Fibroblast of peridontal ligament (primary cell): Measurements from ENCODE around the gene CCDC63.

Experiments used
- DNase-seq: peaks from one replicate; pipeline ENCODE4 v3.0.0-alpha.2; 2010; ENCODE audit errors: extremely low read depth

CCDC63 gene

DNA sequence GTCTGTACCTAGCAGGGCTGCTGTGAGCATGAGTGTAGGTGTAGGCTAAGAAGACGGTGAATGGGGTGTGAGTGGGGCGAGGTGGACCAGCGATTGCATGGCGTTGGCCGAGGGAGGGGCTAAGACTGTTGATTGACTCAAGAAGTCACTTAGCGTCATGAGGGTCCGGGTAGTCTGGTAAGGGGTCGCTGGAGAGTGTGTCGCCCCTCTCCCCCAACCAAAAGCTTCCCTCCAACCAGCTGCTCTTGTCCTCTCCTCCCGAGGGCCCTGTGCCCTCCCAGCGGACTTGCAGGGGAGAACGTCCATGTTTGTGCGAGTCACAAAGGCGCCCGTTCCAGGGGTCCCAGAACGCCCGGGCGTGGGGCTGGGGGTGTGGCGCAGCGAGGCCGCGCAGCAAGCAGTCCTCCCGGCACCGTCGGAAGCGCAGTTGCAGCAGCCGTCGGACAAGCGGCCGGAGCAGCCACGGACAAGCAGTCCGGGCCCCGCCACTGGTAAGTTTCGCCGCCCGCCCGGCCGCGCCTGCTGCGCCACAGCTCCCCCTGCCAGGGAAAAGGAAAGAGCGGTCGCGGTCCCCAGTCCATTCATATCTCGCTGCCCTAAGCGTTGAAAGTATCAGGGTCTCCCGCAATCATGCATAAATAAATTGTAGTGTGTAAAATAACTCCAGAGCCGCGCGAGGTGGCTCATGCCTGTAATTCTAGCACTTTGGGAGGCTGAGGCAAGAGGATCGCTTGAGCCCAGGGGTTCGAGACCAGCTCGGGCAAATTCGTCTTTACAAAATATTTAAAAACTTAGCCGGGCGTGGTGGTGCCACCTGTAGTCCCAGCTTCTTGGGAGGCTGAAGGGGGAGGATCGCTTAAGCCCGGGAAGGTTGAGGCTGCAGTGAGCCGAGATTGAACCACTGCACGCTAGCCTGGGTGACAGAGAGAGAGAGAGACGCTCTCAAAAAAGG lies at the start of gene CCDC63:
TSS of gene CCDC63 (plus strand) at position 373 of the 952 bp plus-strand sequence. CDS start 5,968 bp downstream, outside the sequence.
- DNase-seq, result peak; percentile 15

- DNase-seq, result no peak
Measured at GRCh38 chr12:110798461-110798860, 48.3 kb upstream of the CCDC63 start.

DNA sequence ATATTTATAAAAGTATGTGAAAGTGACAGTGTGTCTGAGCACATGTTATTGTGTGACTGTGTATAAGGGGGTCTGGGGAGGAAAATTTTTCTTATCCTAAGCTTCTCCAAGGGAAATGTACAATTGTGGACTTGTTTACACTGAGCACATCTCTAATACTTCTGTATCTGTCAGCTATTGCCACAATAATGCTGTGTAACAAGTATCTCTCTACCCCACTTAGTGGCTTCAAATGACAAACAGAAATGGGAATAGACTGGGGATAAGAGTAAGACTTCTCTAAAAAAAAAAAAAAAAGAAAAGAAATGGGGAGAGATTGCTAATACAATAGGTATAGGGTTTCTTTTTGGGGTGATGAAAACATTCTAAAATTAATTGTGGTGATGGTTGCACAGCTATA lies 44.3 kb upstream of the CCDC63 start:
- no peak for DNase-seq

- DNase-seq, result no peak
Measured at GRCh38 chr12:110804406-110804805, 42.4 kb upstream of the CCDC63 start.

GRCh38 chr12:110807640-110808039 lies 39.1 kb upstream of the CCDC63 start:
- no peak for DNase-seq

DNA sequence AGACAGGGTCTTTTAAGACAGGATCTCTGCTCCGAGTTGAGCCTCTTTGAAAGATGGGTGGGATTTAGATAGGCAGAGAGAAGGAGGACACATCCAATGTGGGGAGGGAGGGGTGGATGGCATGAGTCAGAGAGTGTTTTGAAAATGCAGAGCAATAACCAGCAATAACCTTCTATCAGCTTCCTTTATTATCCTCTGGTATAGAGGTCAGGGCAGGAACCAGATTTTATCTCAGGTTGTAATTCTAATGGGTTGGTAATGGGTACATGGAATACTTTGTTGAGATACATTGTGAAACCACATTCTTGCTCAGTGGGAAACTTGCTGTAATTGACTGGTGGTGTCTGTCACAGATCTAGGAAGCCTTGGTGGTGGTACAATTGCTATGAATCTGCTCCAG lies 37.6 kb upstream of the CCDC63 start:
- DNase-seq, result no peak

- DNase-seq, result no peak
Measured at GRCh38 chr12:110811972-110812371, 34.8 kb upstream of the CCDC63 start.

DNA sequence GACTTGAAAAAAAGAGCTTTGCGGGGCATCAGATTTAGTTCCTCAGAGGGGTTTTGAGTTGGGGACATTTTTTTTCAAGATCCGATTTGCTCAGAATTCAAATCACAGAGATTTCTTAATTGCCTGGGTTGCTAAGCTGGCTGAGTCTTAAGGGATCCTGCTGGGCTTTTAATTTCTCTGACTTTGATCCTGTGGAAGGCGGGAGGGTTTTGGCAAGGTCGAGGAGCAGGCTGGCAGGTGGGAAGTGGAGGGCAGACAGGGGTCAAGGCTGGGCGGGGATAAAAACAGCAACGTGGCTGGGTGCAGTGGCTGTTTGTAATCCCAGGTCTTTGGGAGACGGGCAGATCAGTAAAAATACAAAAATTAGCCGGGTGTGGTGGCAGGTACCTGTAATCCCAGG lies 33.5 kb upstream of the CCDC63 start:
- DNase-seq, result no peak

- no peak for DNase-seq
Measured at GRCh38 chr12:110813756-110814155, 33.0 kb upstream of the CCDC63 start.

DNA sequence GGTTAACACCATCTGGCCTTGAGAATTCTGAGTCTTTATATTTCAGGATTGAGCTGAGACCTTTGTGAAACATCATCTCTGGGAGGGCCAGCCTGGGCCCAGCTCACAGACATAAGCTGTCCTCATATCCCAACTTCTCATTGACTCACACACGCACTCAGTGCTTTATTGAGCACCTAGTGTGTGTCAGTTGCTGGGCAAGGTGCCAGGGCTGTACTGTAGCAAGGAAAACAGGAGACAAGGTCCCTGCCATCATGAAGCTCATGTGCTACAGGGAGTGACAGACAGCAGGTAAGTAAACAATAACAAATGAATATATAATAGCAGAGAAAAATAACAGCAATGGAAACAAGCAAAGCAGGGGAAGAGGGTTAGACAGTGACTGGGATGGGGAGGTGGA lies 30.5 kb upstream of the CCDC63 start:
- no peak for DNase-seq

DNA sequence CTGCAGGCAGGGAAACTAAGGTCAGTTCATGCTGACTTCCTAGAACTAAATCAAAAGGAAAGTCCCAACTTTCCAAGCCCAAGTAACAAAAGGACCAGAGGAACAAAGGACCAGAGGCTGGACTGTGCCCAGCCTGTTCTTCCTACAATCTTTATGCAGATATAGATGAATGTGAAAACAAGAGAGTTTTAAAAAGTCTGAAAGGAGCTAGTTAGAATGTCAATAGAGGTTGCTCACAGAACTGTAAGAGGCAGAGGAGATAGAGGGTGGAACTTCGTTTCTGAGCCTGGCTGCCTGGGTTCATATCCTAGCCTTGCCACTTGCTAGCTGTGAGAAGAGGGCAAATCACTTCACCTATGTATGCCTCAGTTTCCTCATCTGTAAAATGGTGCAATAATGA lies 30.0 kb upstream of the CCDC63 start:
- no peak for DNase-seq

DNA sequence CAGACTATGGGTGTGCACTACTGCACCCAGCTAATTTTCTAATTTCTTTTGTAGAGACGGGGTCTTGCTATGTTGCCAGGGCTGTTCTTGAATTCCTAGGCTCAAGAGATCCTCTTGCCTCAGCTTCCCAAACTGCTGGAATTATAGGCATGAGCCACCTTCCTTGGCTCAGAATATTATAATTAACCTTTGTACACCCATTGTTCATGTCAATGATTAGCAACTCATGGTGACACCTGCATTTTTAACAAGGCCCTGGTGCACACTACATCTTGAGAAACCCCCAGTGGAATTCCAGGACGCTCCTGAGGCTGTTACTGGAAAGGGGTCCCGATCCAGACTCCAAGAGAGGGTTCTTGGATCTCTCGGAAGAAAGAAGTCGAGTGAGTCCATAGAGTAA lies 28.3 kb upstream of the CCDC63 start:
- no peak for DNase-seq

GRCh38 chr12:110819150-110819549 lies 27.6 kb upstream of the CCDC63 start:
- no peak for DNase-seq

GRCh38 chr12:110819646-110820045 lies 27.1 kb upstream of the CCDC63 start:
- no peak for DNase-seq

DNA sequence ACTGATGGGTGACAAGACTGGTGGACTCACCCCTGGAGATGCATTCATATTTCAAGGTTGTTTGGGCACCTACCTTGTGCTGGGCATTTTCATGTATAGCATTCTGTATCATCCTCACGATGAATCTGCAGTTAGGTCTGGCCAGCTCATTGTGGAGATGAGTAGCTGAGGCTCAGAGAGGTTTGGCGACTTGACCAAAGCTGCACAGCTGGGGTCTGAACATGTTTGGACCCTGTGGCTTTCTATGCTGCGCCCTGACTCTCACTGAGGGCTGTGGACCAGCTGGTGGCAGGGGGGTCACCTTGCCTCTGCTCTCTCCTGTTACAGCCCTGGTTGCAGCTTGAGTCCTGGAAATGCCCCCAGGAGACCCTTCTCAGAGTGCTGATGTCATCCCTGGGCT lies 24.9 kb upstream of the CCDC63 start:
- no peak for DNase-seq

DNA sequence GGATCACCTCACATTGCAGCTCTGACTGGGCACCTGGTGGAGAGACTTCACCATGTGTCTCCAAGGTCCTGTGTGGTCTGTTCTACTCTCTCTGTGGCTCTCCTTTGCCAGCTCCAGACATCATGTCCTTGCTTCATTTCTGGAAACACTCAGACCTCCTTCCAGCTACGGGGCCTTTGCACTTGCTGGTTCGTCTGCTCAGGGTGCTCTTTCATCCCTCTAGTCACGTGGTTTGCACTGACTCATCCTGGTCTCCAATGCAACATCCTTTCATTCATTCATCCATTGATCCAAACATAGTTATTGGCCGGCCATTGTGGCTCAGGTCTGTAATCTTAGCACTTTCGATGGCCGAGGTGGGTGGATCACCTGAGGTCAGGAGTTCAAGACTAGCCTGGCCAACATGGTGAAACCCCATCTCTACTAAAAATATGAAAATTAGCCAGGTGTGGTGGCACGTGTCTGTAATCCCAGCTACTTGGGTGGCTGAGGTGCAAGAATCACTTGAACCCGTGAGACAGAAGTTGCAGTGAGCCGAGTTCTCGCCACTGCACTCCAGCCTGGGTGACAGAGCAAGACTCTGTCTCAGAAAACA lies 23.9 kb upstream of the CCDC63 start:
- DNase-seq, result no peak

DNA sequence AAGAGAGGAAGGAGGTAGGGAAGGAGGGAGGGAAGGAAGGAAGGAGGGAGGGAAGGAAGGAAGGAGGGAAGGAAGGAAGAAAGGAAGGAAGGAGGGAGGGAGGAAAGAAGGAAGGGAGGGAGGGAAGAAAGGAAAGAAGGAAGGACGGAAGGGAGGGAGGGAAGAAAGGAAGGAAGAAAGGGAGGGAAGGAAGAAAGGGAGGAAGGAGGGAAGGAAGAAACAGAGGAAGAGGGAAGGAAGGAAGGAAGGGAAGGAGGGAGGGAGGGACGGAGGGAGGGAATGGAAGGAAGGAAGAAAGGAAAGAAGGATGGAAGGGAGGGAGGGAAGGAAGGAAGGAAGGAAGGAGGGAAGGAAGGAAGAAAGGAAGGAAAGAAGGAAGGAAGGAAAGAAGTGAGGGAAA lies 22.4 kb upstream of the CCDC63 start:
- no peak for DNase-seq

- no peak for DNase-seq
Measured at GRCh38 chr12:110825530-110825929, 21.3 kb upstream of the CCDC63 start.

GRCh38 chr12:110826592-110827200 lies 20.1 kb upstream of the CCDC63 start:
- DNase-seq, result peak; percentile 82

- no peak for DNase-seq
Measured at GRCh38 chr12:110829308-110829707, 17.5 kb upstream of the CCDC63 start.

DNA sequence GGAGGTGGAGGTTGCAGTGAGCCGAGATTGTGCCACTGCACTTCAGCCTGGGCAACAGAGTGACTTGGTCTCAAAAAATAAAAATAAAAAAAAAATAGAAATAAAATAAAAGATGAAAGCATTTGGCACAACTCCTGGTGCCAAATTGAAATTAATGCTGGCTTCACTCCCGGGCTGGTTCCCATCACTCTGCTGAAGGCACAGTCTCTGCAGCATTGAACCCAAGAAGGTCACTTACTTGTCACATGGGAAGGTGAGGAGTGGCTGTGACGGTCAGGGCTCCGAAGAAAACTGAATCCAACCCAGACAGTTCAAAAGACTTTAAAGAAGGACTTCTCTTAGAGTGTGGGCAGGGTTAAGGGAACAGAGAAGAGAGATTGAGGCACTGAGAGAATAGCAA lies 10.5 kb upstream of the CCDC63 start:
- DNase-seq, result no peak

DNA sequence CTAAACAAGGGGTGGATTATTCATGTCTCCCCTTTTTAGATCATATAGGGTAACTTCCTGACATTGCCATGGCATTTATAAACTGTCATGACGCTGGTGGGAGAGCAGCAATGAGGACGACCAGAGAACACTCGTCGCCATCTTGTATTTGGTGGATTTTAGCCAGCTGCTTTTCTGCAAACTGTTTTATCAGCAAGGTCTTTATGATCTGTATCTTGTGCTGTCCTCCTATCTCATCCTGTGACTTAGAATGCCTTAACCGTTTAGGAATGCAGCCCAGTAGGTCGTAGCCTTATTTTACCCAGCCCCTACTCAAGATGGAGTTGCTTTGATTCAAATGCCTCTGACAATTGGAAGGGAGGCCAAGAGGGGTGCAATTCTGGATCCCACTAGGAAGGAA lies 5.8 kb upstream of the CCDC63 start:
- DNase-seq, result no peak

GRCh38 chr12:110844131-110844530 lies 2.7 kb upstream of the CCDC63 start:
- DNase-seq, result no peak
